Astrocyte of the spinal cord (primary cell): ENCODE data around the gene CTSW.

Source experiments
- DNase-seq: peaks from one replicate; pipeline ENCODE4 v3.0.0; 2011; ENCODE audit warnings: low read depth, low spot score
- H3K4me3 ChIP-seq: 2 replicates; pipeline ENCODE4 v1.5.1; 2011; ENCODE audit warnings: low read depth, mild to moderate bottlenecking, low read length, moderate library complexity
- CTCF ChIP-seq: IDR thresholded peaks from 2 replicates; pipeline ENCODE4 v1.5.1; 2012; ENCODE audit warnings: low read depth, mild to moderate bottlenecking, low read length, inconsistent platforms
- in situ Hi-C: cut with HindIII; loops from 2 replicates; pipeline ENCODE4 v1.10.0; 2017; ENCODE audit warnings: low sequenced_read_pairs

The CTSW gene

DNA sequence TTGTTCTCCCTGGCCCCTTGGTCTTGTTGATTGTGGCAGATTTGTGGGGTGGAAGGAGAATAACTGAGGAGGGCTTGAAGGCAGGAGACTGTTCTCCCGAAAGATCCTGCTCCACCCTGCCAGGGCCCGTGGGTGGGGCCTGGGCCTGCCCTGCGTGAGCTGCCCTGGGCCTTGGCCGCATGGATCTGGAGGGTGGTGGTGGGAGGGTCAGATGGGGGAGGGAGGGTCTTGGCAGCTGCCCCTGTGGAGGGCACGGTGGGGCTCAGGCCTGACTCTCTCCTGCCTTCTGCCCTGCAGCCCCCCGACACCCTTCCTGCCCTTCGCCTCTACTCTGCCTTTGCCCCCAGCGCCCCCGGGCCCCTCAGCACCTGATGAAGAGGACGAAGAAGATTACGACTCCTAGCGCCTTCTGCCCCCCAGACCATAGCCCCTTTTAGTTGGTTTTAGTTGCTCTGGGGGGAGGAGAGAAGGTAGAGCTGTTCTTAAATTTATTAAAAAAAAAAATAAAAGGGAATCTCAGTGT, 41.5 kb downstream of the CTSW start:
- DNase-seq: no peak
- TF ChIP-seq CTCF: no peak
- in situ Hi-C loops: no loop called here
- H3K4me3 ChIP-seq: no peak overlapping the region

DNA sequence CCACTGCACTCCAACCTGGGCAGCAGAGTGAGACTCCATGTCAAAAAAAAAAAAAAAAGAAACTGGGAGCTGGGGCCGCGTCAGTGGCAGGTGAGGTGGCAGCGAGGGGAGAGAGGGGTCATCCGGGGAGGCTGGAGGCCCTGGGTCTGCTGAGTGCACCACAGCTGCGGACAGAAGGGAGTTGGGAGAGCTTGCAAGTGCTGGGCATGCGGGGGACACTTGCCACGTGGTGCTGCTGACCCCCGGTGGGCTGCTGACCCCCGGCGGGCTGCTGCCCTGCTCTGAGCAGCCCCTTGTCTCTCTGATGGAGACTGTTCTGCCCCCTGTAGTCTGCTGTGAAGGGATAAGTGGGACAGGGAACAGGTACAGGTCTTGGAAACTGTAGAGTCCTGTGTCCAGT, 42.2 kb downstream of the CTSW start:
- in situ Hi-C loops: no loop called here
- TF ChIP-seq CTCF: no peak
- no peak for DNase-seq
- H3K4me3 ChIP-seq: no peak overlapping the region

GRCh38 chr11:65922565-65922964, 42.9 kb downstream of the CTSW start:
- H3K4me3 ChIP-seq: no peak overlapping the region
- no peak for TF ChIP-seq CTCF
- DNase-seq: no peak
- in situ Hi-C loops: no loop called here

GRCh38 chr11:65925397-65925796, 45.8 kb downstream of the CTSW start:
- DNase-seq: no peak
- H3K4me3 ChIP-seq: no peak overlapping the region
- TF ChIP-seq CTCF: no peak
- in situ Hi-C loops: no loop called here

GRCh38 chr11:65927904-65928397, 48.3 kb downstream of the CTSW start:
- no peak for TF ChIP-seq CTCF
- in situ Hi-C loops: no loop called here
- DNase-seq: no peak
- H3K4me3 ChIP-seq: no peak overlapping the region

- no peak for DNase-seq
- TF ChIP-seq CTCF: no peak
- no peak overlapping the region for H3K4me3 ChIP-seq
- in situ Hi-C loops: no loop called here
These were observed 49.0 kb downstream of the CTSW start for GRCh38 chr11:65928667-65929066.
